Lung (tissue), 12 donors: Measurements from ENCODE around the gene INO80B. TPM values are rescaled to one million over a fixed set of nuclear protein-coding genes. Genes with fewer than 3 reads are reported as not detected.
"Not testable (repeated sequence)": the region's sequence is repeated elsewhere in the genome, so short reads cannot be mapped to it uniquely, and the experiment has no call there.

Experiments used
- ATAC-seq: fragments of 200-7000 bp; cut with Tn5 transposase; one replicate; pipeline ENCODE4 v1.9.1; 2020; ENCODE audit warnings: moderate number of reproducible peaks; ENCODE audit not compliant: insufficient read depth, low FRiP score
- DNase-seq, 3 donors: peaks; one replicate each; pipeline ENCODE4 v3.0.0-alpha.2; 2013 to 2017
- H3K27ac ChIP-seq, 2 donors: one replicate each; pipeline ENCODE4 v1.5.1; 2013; ENCODE audit warnings: mild to moderate bottlenecking in 2 of 2, moderate library complexity in 2 of 2, control low read depth in 1 of 2, inconsistent platforms in 1 of 2, low read depth in 1 of 2, low read length in 1 of 2
- H3K27me3 ChIP-seq, 3 donors: one replicate each; pipeline ENCODE4 v1.5.1; 2013; ENCODE audit warnings: low read length in 2 of 3; ENCODE audit not compliant: control insufficient read depth in 3 of 3, insufficient read depth in 3 of 3
- H3K36me3 ChIP-seq, 4 donors: one replicate each; pipeline ENCODE4 v1.5.1; 2013; ENCODE audit warnings: low read length in 4 of 4, mild to moderate bottlenecking in 1 of 4, moderate library complexity in 1 of 4; ENCODE audit not compliant: control insufficient read depth in 4 of 4, insufficient read depth in 4 of 4
- H3K4me1 ChIP-seq, 5 donors: one replicate each; pipeline ENCODE4 v1.5.1; 2013; ENCODE audit warnings: low read length in 5 of 5, mild to moderate bottlenecking in 2 of 5, moderate library complexity in 1 of 5; ENCODE audit not compliant: control insufficient read depth in 5 of 5, insufficient read depth in 5 of 5
- H3K4me3 ChIP-seq: one replicate; pipeline ENCODE4 v1.5.1; 2013; ENCODE audit warnings: mild to moderate bottlenecking, control low read depth, moderate library complexity
- H3K9ac ChIP-seq, 2 donors: one replicate each; pipeline ENCODE4 v1.5.1; 2013; ENCODE audit warnings: low read length in 2 of 2, control low read depth in 1 of 2; ENCODE audit not compliant: insufficient read depth in 1 of 2
- H3K9me3 ChIP-seq, 4 donors: one replicate each; pipeline ENCODE4 v1.5.1; 2013; ENCODE audit warnings: low read length in 3 of 4, mild to moderate bottlenecking in 1 of 4, moderate library complexity in 1 of 4; ENCODE audit not compliant: control insufficient read depth in 4 of 4, insufficient read depth in 3 of 4
- CTCF ChIP-seq: IDR thresholded peaks from 2 replicates; pipeline ENCODE4 v1.5.1; 2012; ENCODE audit warnings: mild to moderate bottlenecking; ENCODE audit errors: control extremely low read depth, extremely low read depth
- WGBS, 2 donors: extraction: QIAGEN DNeasy Blood & Tissue Kit; methylation state at CpG; one replicate each; pipeline ENCODE4 v1.1.7; 2013; 5-methylcytosine and 5-hydroxymethylcytosine counted together
- polyA plus RNA-seq, 2 donors: library from polyadenylated mRNA; stranded (reverse); fragments of 200-250 nt; gene quantifications; one replicate each; pipeline ENCODE4 v1.2.1, GENCODE V29; 2013
- total RNA-seq, 2 donors: library from RNA; depleted of rRNA in 1 of 2; stranded (reverse); fragments of >200 nt in 1 of 2; gene quantifications; one replicate each; pipeline ENCODE4 v1.2.1, GENCODE V29; 2014 to 2021
- donor health status: control.
- donor health status: control.
- donor health status: Bipolar disorder and iron deficiency.
- donor health status: healthy.
- donor health status: DM: yes; HTN: yes; CAD: no.

INO80B gene
- total and polyA plus RNA-seq, 4 donors, result 22.7 to 72.3 (median 36.9) TPM

GRCh38 chr2:74481961-74482800, 27.3 kb downstream of the INO80B start:
- Histone ChIP-seq H3K4me1 (peaks cover 3 to 19% (median 8%) of the 10 kb centered on the region in 5 donors), H3K36me3 (peaks cover 0 to 30% (median 9%) of the 10 kb centered on the region in 4 donors), H3K4me3 (peak overlapping the region; percentile 86), H3K27ac (peak overlapping the region; percentile 86 to 90), H3K9ac (peak overlapping the region; percentile 68 to 89), H3K9me3 (no peaks in the 10 kb centered on the region), H3K27me3 (no peaks in the 10 kb centered on the region)
- no peak for DNase-seq
- ATAC-seq, result peak; percentile 53
- no peak for TF ChIP-seq CTCF
- whole genome bisulfite sequencing, 2 donors, result 2 to 5% methylated on average over 50 to 80 of the region's 80 CpGs

GRCh38 chr2:74482801-74483674, 28.2 kb downstream of the INO80B start, which contains the start of the genes CCDC142 and TTC31:
Gene CCDC142 (minus strand): TSS chr2:74482998. CDS start chr2:74482837, 161 bp downstream.
Gene TTC31 (plus strand): TSS chr2:74483081. CDS start chr2:74483096, 15 bp downstream.
- Histone ChIP-seq H3K4me1 (peaks cover 3 to 19% (median 8%) of the 10 kb centered on the region in 5 donors), H3K9ac (peak within 1 kb of the TSS; percentile 68 to 89), H3K9me3 (no peaks in the 10 kb centered on the region), H3K27me3 (no peaks in the 10 kb centered on the region), H3K27ac (peak within 1 kb of the TSS; percentile 86 to 90), H3K4me3 (peak within 1 kb of the TSS; percentile 86), H3K36me3 (peaks cover 0 to 28% (median 8%) of the 10 kb centered on the region in 4 donors)
- peak; percentile 88 for TF ChIP-seq CTCF
- DNase-seq (peak; percentile 96 to 98 (median 98)), ATAC-seq (peak; percentile 97)
- WGBS, 2 donors, result 0 to 1% methylated on average over 48 to 50 of the region's 50 CpGs

- H3K27me3 ChIP-seq, H3K9me3 ChIP-seq, H3K27ac ChIP-seq, ATAC-seq, DNase-seq: not testable (repeated sequence)
- H3K36me3 ChIP-seq, result peaks cover 0 to 30% (median 8%) of the 10 kb centered on the region in 4 donors
- H3K9ac ChIP-seq, result peak overlapping the region in 1 of 2 donors; percentile 89
- WGBS, 2 donors, result 82 to 85% methylated on average over 19 of the region's 19 CpGs
- H3K4me3 ChIP-seq, result peak overlapping the region; percentile 65
- H3K4me1 ChIP-seq, result peaks cover 3 to 19% (median 8%) of the 10 kb centered on the region in 5 donors
Observed at GRCh38 chr2:74483675-74484164, 28.8 kb downstream of the INO80B start.
